Adrenal gland (tissue), 12 donors: ENCODE measurements around the gene BRAT1. TPM values are rescaled to one million over a fixed set of nuclear protein-coding genes. Genes with fewer than 3 reads are reported as not detected.

Source experiments
- DNase-seq, 7 donors: peaks; one replicate each; pipeline ENCODE4 v3.0.0-alpha.2; 2019 to 2020
- H3K27ac ChIP-seq, 5 donors: fragments of 200-600 bp; sonication (generic) in 4 of 5; 1 replicate in 3 of 5; 2 replicates in 2 of 5; pipeline versions ENCODE4 v1.5.1 to v1.8.0; 2016 to 2020; ENCODE audit warnings: mild to moderate bottlenecking in 1 of 5
- H3K27me3 ChIP-seq: fragments of 200-600 bp; 2 replicates; pipeline ENCODE4 v1.8.0; 2021
- H3K36me3 ChIP-seq, 2 donors: fragments of 200-600 bp; replicated peaks in 1 of 2; 1 replicate in 1 of 2; 2 replicates in 1 of 2; pipeline versions ENCODE4 v1.5.1 to v1.8.0; 2018 to 2022
- H3K4me1 ChIP-seq, 2 donors: fragments of 200-600 bp; replicated peaks in 1 of 2; 1 replicate in 1 of 2; 2 replicates in 1 of 2; pipeline versions ENCODE4 v1.5.1 to v1.8.0; 2018 to 2021
- H3K4me3 ChIP-seq, 4 donors: fragments of 200-600 bp; sonication (generic) in 3 of 4; one replicate each; pipeline ENCODE4 v1.5.1; 2016 to 2018
- H3K9me3 ChIP-seq, 3 donors: fragments of 200-600 bp; sonication (generic) in 1 of 3; replicated peaks in 1 of 3; 1 replicate in 2 of 3; 2 replicates in 1 of 3; pipeline versions ENCODE4 v1.5.1 to v1.8.0; 2016 to 2021
- CTCF ChIP-seq, 6 experiments: fragments of 450-650 bp in 4 of 6; fragments of 200-600 bp in 2 of 6; sonication (generic) in 1 of 6; IDR thresholded peaks; 1 replicate in 5 of 6; 2 replicates in 1 of 6; pipeline versions ENCODE4 v1.5.1 to v1.8.0; 2016 to 2021; ENCODE audit warnings: antibody characterized with exemption in 6 of 6, mild to moderate bottlenecking in 2 of 6, moderate library complexity in 1 of 6
- POLR2A ChIP-seq, 2 donors: fragments of 450-650 bp; IDR thresholded peaks; one replicate each; pipeline ENCODE4 v1.6.1; 2017; ENCODE audit warnings: antibody characterized with exemption in 2 of 2, mild to moderate bottlenecking in 2 of 2, moderate library complexity in 1 of 2
- WGBS, 4 donors: extraction: QIAGEN DNeasy Blood & Tissue Kit in 2 of 4; methylation state at CpG; one replicate each; pipeline versions ENCODE4 v1.1.5 to v1.1.7; 2013 to 2017; 5-methylcytosine and 5-hydroxymethylcytosine counted together
- intact Hi-C, 2 donors: fragments of 100-400 bp; cut with DNase I; formaldehyde crosslinking; loops; one replicate each; pipeline versions ENCODE4 v1.14.1 to v1.15.0; 2022 to 2023
- microRNA-seq, 3 donors: library from miRNA; unstranded; fragments of <30 nt; microRNA quantifications; one replicate each; pipeline ENCODE4, GENCODE V29; 2017 to 2020
- polyA plus RNA-seq, 3 donors: library from polyadenylated mRNA; stranded (reverse); fragments of 200-250 nt in 2 of 3; fragments of 350-450 nt in 1 of 3; fragmentation: Illumina TruSeq in 1 of 3; extraction: RNeasy Lipid Tissue Mini Kit (QIAGEN cat#74804) in 1 of 3; gene quantifications; one replicate each; pipeline ENCODE4 v1.2.3, GENCODE V29; 2013 to 2014
- small RNA-seq, 2 donors: library from RNA; depleted of rRNA; stranded (forward); fragments of <200 nt; gene quantifications; one replicate each; pipeline ENCODE3, GENCODE V24; 2016
- total RNA-seq, 9 donors: library from RNA; depleted of rRNA in 4 of 9; stranded (reverse); fragments of >200 nt in 4 of 9; fragments of 120-200 nt in 1 of 9; fragmentation: NEBNext Ultra II Directional in 1 of 9; extraction: Animal tissue kit (Norgen Biotek cat#: 25700) in 1 of 9; gene quantifications; one replicate each; pipeline versions ENCODE4 v1.1.0 to v1.2.4, GENCODE V29; 2013 to 2023
- donor health status: healthy with polysubstance abuse.
- donor health status: Bipolar disorder and iron deficiency.
- donor health status: DM: yes; HTN: yes; CAD: no.
- donor health status: DM: no; HTN: no; CAD: no.
- donor health status: DM: no; HTN: no; CAD: no.
- donor health status: DM: yes; HTN: yes; CAD: no.

The BRAT1 gene
- total and polyA plus RNA-seq, 12 donors, result 3.7 to 120 (median 72.4) TPM

DNA sequence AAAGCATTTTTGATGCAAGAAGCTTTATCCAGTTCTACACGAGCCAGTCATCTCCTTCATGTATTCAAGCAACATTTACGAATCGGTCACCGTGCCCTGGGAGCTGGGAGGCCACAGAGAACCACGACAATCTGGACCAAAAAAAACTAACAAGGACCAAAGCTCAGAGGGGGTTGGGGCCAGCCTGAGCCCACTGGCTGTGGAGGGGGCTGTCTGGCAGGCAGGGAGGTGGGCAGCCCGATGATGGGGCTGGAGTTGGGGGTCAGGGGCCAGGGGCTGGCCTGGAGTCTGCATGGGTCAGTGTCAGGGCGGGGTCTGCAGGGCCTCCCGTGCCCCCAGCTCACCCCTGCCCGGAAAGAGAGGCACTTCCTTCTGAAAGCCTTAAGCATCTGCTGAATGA is 66.6 kb downstream of the BRAT1 start:
- no peaks in the 10 kb centered on the region for H3K27me3 ChIP-seq
- 33 to 46% (median 43%) methylated on average over 9 of the region's 9 CpGs for WGBS, 4 donors
- H3K4me1 ChIP-seq, result no peaks in the 10 kb centered on the region
- H3K27ac ChIP-seq, result peak overlapping the region in 2 of 5 donors; percentile 13 to 66
- intact Hi-C loops, result no loop called here
- no peak for DNase-seq
- no peaks in the 10 kb centered on the region for H3K9me3 ChIP-seq
- H3K4me3 ChIP-seq, result no peak overlapping the region
- no peak for TF ChIP-seq POLR2A (IDR thresholded peaks at IDR 0.05)
- no peaks in the 10 kb centered on the region for H3K36me3 ChIP-seq

- intact Hi-C loops, result no loop called here
- TF ChIP-seq POLR2A (IDR thresholded peaks at IDR 0.05) (no peak), CTCF (IDR thresholded peaks at IDR 0.05) (no peak)
- Histone ChIP-seq H3K27ac (peak overlapping the region in 2 of 5 donors; percentile 13 to 66), H3K4me3 (no peak overlapping the region), H3K36me3 (no peaks in the 10 kb centered on the region), H3K9me3 (no peaks in the 10 kb centered on the region), H3K27me3 (no peaks in the 10 kb centered on the region), H3K4me1 (no peaks in the 10 kb centered on the region)
- peak in 4 of 7 donors; percentile 17 to 67 (median 38) for DNase-seq
- 58 to 72% (median 65%) methylated on average over 5 to 8 of the region's 8 CpGs for WGBS, 4 donors
These were observed 67.1 kb downstream of the BRAT1 start for GRCh38 chr7:2488272-2488645.

Small RNA genes lying within 50 kb of the gene (microRNA-seq; reads per million reads assigned to microRNA genes)
- gene MIR4648, result 0 reads per million in 3 donors

Small RNA genes lying within 50 kb of the gene (small RNA-seq; reads per million reads assigned to genes)
- 0 reads per million in 2 donors for gene MIR4648

Other genes with a start within 250 kb of the BRAT1 start
- gene SNX8, start 241.1 kb downstream of the BRAT1 start, total RNA-seq, result 10 to 100 TPM in 7 of 9 donors, 1 to 10 TPM in 2; 5.3 to 40.5 (median 25.5) TPM
- gene SNX8, start 241.1 kb downstream of the BRAT1 start, polyA plus RNA-seq, result 10 to 100 TPM; 13.5 to 39.0 (median 37.2) TPM
- 100 to 1,000 TPM in 7 of 9 donors, 10 to 100 TPM in 2; 81.4 to 149 (median 110) TPM for gene EIF3B, start 200.7 kb downstream of the BRAT1 start, total RNA-seq
- 100 to 1,000 TPM; 107 to 183 (median 107) TPM for gene EIF3B, start 200.7 kb downstream of the BRAT1 start, polyA plus RNA-seq
- gene CHST12, start 151.9 kb downstream of the BRAT1 start, total RNA-seq, result 10 to 100 TPM in 8 of 9 donors, 1 to 10 TPM in 1; 4.3 to 31.2 (median 21.4) TPM
- gene CHST12, start 151.9 kb downstream of the BRAT1 start, polyA plus RNA-seq, result 10 to 100 TPM in 2 of 3 donors, 1 to 10 TPM in 1; 2.5 to 22.3 (median 17.5) TPM
- not detected for gene GRIFIN, start 79.1 kb downstream of the BRAT1 start, total RNA-seq
- not detected for gene GRIFIN, start 79.1 kb downstream of the BRAT1 start, polyA plus RNA-seq
- gene LFNG, start 35.8 kb downstream of the BRAT1 start, total RNA-seq, result 10 to 100 TPM in 6 of 9 donors, 1 to 10 TPM in 3; 3.7 to 26.1 (median 13.0) TPM
- 10 to 100 TPM in 2 of 3 donors, 1 to 10 TPM in 1; 1.4 to 20.7 (median 15.5) TPM for gene LFNG, start 35.8 kb downstream of the BRAT1 start, polyA plus RNA-seq
- 10 to 100 TPM in 8 of 9 donors, 1 to 10 TPM in 1; 4.6 to 33.2 (median 13.8) TPM for gene IQCE, start 3.5 kb upstream of the BRAT1 start, total RNA-seq
- gene IQCE, start 3.5 kb upstream of the BRAT1 start, polyA plus RNA-seq, result 10 to 100 TPM in 1 of 3 donors, 1 to 10 TPM in 2; 6.2 to 16.7 (median 7.9) TPM
- 10 to 100 TPM in 8 of 9 donors, 1 to 10 TPM in 1; 5.2 to 86.3 (median 59.4) TPM for gene TTYH3, start 76.5 kb upstream of the BRAT1 start, total RNA-seq
- gene TTYH3, start 76.5 kb upstream of the BRAT1 start, polyA plus RNA-seq, result 10 to 100 TPM in 2 of 3 donors, 1 to 10 TPM in 1; 5.4 to 38.4 (median 21.3) TPM
- gene AMZ1, start 132.7 kb upstream of the BRAT1 start, total RNA-seq, result under 1 TPM in 3 of 9 donors, not detected in 6; 0.06 to 0.36 (median 0.14) TPM
- under 1 TPM; 0.07 to 0.32 (median 0.07) TPM for gene AMZ1, start 132.7 kb upstream of the BRAT1 start, polyA plus RNA-seq